OCI-LY1 (cell line): ENCODE data around the gene CST9L.

Experiments
- H2AFZ ChIP-seq: fragments of 200-600 bp; sonication (generic), shearing (Covaris generic); 2 replicates; pipeline ENCODE4 v1.6.0; 2014; ENCODE audit warnings: antibody characterized with exemption, mild to moderate bottlenecking, low read length
- H3F3A ChIP-seq: fragments of 200-600 bp; sonication (generic), shearing (Covaris generic); 2 replicates; pipeline ENCODE4 v1.6.0; 2014; ENCODE audit warnings: mild to moderate bottlenecking, antibody characterized with exemption, low read length, moderate library complexity; ENCODE audit not compliant: insufficient read depth
- H3K27ac ChIP-seq: fragments of 200-600 bp; sonication (generic); 2 replicates; pipeline ENCODE4 v1.5.1; 2014; ENCODE audit warnings: low read length, mixed run types, mild to moderate bottlenecking, low read depth; ENCODE audit not compliant: poor library complexity, severe bottlenecking
- H3K27me3 ChIP-seq: fragments of 200-600 bp; sonication (generic); 2 replicates; pipeline ENCODE4 v1.6.0; 2014; ENCODE audit warnings: antibody characterized with exemption, mild to moderate bottlenecking, low read length, moderate library complexity; ENCODE audit not compliant: insufficient read depth
- H3K36me3 ChIP-seq: fragments of 200-600 bp; sonication (generic); 2 replicates; pipeline ENCODE4 v1.6.1; 2014; ENCODE audit warnings: mild to moderate bottlenecking, antibody characterized with exemption, low read length, moderate library complexity, mixed read lengths; ENCODE audit not compliant: insufficient read depth
- H3K4me1 ChIP-seq: fragments of 200-600 bp; sonication (generic); 2 replicates; pipeline ENCODE4 v1.5.1; 2014; ENCODE audit warnings: mild to moderate bottlenecking, low read length, moderate library complexity; ENCODE audit not compliant: insufficient read depth, severe bottlenecking
- H3K4me2 ChIP-seq: fragments of 200-600 bp; sonication (generic), shearing (Covaris generic); 2 replicates; pipeline ENCODE4 v1.6.1; 2014; ENCODE audit warnings: low read length
- H3K4me3 ChIP-seq: fragments of 200-600 bp; sonication (generic); 2 replicates; pipeline ENCODE4 v1.5.1; 2014; ENCODE audit warnings: low read length, low read depth, mild to moderate bottlenecking, mixed read lengths; ENCODE audit not compliant: poor library complexity, severe bottlenecking
- H3K79me2 ChIP-seq: fragments of 200-600 bp; shearing (Covaris generic); 2 replicates; pipeline ENCODE4 v1.6.1; 2016; ENCODE audit warnings: mixed run types, low read length, mixed read lengths; ENCODE audit not compliant: insufficient read depth
- H3K9ac ChIP-seq: fragments of 200-600 bp; sonication (generic), shearing (Covaris generic); 2 replicates; pipeline ENCODE4 v1.6.1; 2014; ENCODE audit warnings: mild to moderate bottlenecking, low read length, mixed read lengths
- H3K9me2 ChIP-seq: fragments of 200-600 bp; sonication (generic), shearing (Covaris generic); 2 replicates; pipeline ENCODE4 v1.6.1; 2014; ENCODE audit warnings: low read depth, mild to moderate bottlenecking, low read length, mixed read lengths
- H3K9me3 ChIP-seq: fragments of 200-600 bp; shearing (Covaris generic); 2 replicates; pipeline ENCODE4 v1.6.1; 2014; ENCODE audit warnings: low read length, mixed read lengths
- H4K20me1 ChIP-seq: fragments of 200-600 bp; sonication (generic), shearing (Covaris generic); 2 replicates; pipeline ENCODE4 v1.6.0; 2016; ENCODE audit warnings: mild to moderate bottlenecking, low read length; ENCODE audit not compliant: insufficient read depth
- CTCF ChIP-seq: fragments of 200-600 bp; sonication (generic), shearing (Covaris generic); IDR thresholded peaks from 2 replicates; pipeline ENCODE4 v1.5.1; 2017; ENCODE audit warnings: mild to moderate bottlenecking, antibody characterized with exemption, low read length, moderate library complexity, mixed read lengths
- EZH2 ChIP-seq: fragments of 200-600 bp; sonication (generic), shearing (Covaris generic); IDR thresholded peaks from 2 replicates; pipeline ENCODE4 v1.8.0; 2017; ENCODE audit warnings: borderline replicate concordance, mixed run types, mild to moderate bottlenecking, antibody characterized with exemption, low read length, moderate library complexity, mixed read lengths

CST9L gene

GRCh38 chr20:23554401-23554800, 13.9 kb downstream of the CST9L start:
- H3K36me3 ChIP-seq = no peaks in the 10 kb centered on the region
- H3K4me1 ChIP-seq = no peaks in the 10 kb centered on the region
- H3K9me3 ChIP-seq = no peaks in the 10 kb centered on the region
- no peaks in the 10 kb centered on the region for H3K9me2 ChIP-seq
- no peak for TF ChIP-seq CTCF
- TF ChIP-seq EZH2 = no peak
- no peak overlapping the region for H3K4me2 ChIP-seq
- H3K9ac ChIP-seq = no peak overlapping the region
- no peaks in the 10 kb centered on the region for H3F3A ChIP-seq
- no peak overlapping the region for H3K27ac ChIP-seq
- no peak overlapping the region for H2AFZ ChIP-seq
- H4K20me1 ChIP-seq = no peaks in the 10 kb centered on the region
- H3K27me3 ChIP-seq = no peaks in the 10 kb centered on the region
- no peak overlapping the region for H3K4me3 ChIP-seq
- no peaks in the 10 kb centered on the region for H3K79me2 ChIP-seq

- Histone ChIP-seq H3F3A (no peaks in the 10 kb centered on the region), H2AFZ (no peak overlapping the region), H3K9me2 (no peaks in the 10 kb centered on the region), H3K36me3 (no peaks in the 10 kb centered on the region), H3K9me3 (no peaks in the 10 kb centered on the region), H3K4me1 (no peaks in the 10 kb centered on the region), H3K4me3 (no peak overlapping the region), H4K20me1 (no peaks in the 10 kb centered on the region), H3K4me2 (no peak overlapping the region), H3K27ac (no peak overlapping the region), H3K9ac (no peak overlapping the region), H3K79me2 (no peaks in the 10 kb centered on the region), H3K27me3 (0 out of 2 replicates have a peak, but pooled peaks cover 4% of the 10 kb centered on the region)
- TF ChIP-seq CTCF (no peak), EZH2 (no peak)
Measured at GRCh38 chr20:23551786-23552185, 16.5 kb downstream of the CST9L start.

- Histone ChIP-seq H3K79me2 (no peaks in the 10 kb centered on the region), H3K4me2 (no peak overlapping the region), H4K20me1 (no peaks in the 10 kb centered on the region), H3F3A (no peaks in the 10 kb centered on the region), H3K4me1 (no peaks in the 10 kb centered on the region), H3K27me3 (0 out of 2 replicates have a peak, but pooled peaks cover 4% of the 10 kb centered on the region), H3K4me3 (no peak overlapping the region), H3K9ac (no peak overlapping the region), H3K9me3 (no peaks in the 10 kb centered on the region), H3K36me3 (no peaks in the 10 kb centered on the region), H2AFZ (no peak overlapping the region), H3K27ac (no peak overlapping the region), H3K9me2 (no peaks in the 10 kb centered on the region)
- TF ChIP-seq CTCF (no peak), EZH2 (no peak)
Measured at GRCh38 chr20:23551383-23551782, 16.9 kb downstream of the CST9L start.
